Liver (tissue), 9 donors: ENCODE results near the gene EARS2. TPM values are rescaled to one million over a fixed set of nuclear protein-coding genes. Genes with fewer than 3 reads are reported as not detected.

ENCODE experiments used
- DNase-seq: peaks from one replicate; pipeline ENCODE4 v3.0.0-alpha.2; 2017; ENCODE audit warnings: low spot score
- H3K27ac ChIP-seq, 2 donors: one replicate each; pipeline ENCODE4 v1.7.0; 2013; ENCODE audit warnings: inconsistent platforms in 2 of 2, low read length in 2 of 2, control low read depth in 1 of 2, low read depth in 1 of 2, mild to moderate bottlenecking in 1 of 2
- H3K27me3 ChIP-seq, 4 donors: one replicate each; pipeline versions ENCODE4 v1.6.1 to v1.7.0; 2013; ENCODE audit warnings: low read length in 3 of 4, inconsistent platforms in 1 of 4, mild to moderate bottlenecking in 1 of 4, moderate library complexity in 1 of 4; ENCODE audit not compliant: control insufficient read depth in 4 of 4, insufficient read depth in 4 of 4
- H3K36me3 ChIP-seq, 4 donors: one replicate each; pipeline versions ENCODE4 v1.6.1 to v1.7.0; 2013; ENCODE audit warnings: low read length in 3 of 4, mild to moderate bottlenecking in 3 of 4, low read depth in 1 of 4, moderate library complexity in 1 of 4; ENCODE audit not compliant: control insufficient read depth in 4 of 4, insufficient read depth in 3 of 4
- H3K4me1 ChIP-seq, 4 donors: one replicate each; pipeline versions ENCODE4 v1.6.1 to v1.7.0; 2013; ENCODE audit warnings: low read length in 3 of 4, mild to moderate bottlenecking in 3 of 4, moderate library complexity in 1 of 4; ENCODE audit not compliant: control insufficient read depth in 4 of 4, insufficient read depth in 4 of 4
- H3K4me3 ChIP-seq, 3 donors: one replicate each; pipeline versions ENCODE4 v1.6.1 to v1.7.0; 2013; ENCODE audit warnings: low read length in 3 of 3, control low read depth in 1 of 3, low read depth in 1 of 3, mild to moderate bottlenecking in 1 of 3
- H3K9ac ChIP-seq, 2 donors: one replicate each; pipeline ENCODE4 v1.7.0; 2013; ENCODE audit warnings: low read length in 2 of 2, mild to moderate bottlenecking in 2 of 2, moderate library complexity in 2 of 2, control low read depth in 1 of 2, low read depth in 1 of 2
- H3K9me3 ChIP-seq, 4 donors: one replicate each; pipeline versions ENCODE4 v1.6.1 to v1.7.0; 2013; ENCODE audit warnings: low read length in 3 of 4; ENCODE audit not compliant: control insufficient read depth in 4 of 4
- EGR1 ChIP-seq, 2 donors: IDR thresholded peaks; 2 replicates each; pipeline ENCODE4 v1.6.1; 2016 to 2018; ENCODE audit warnings: antibody characterized with exemption in 2 of 2, low read depth in 2 of 2
- FOXA2 ChIP-seq: IDR thresholded peaks from 2 replicates; pipeline ENCODE4 v1.6.1; 2016; ENCODE audit warnings: antibody characterized with exemption
- GABPA ChIP-seq, 2 donors: IDR thresholded peaks in 1 of 2; conservative IDR thresholded peaks in 1 of 2; 2 replicates each; pipeline ENCODE4 v1.6.1; 2016; ENCODE audit warnings: antibody characterized with exemption in 2 of 2, mild to moderate bottlenecking in 1 of 2, moderate library complexity in 1 of 2
- JUND ChIP-seq, 2 donors: IDR thresholded peaks; 2 replicates each; pipeline ENCODE4 v1.6.1; 2016; ENCODE audit warnings: antibody characterized with exemption in 2 of 2
- MAX ChIP-seq: IDR thresholded peaks from 2 replicates; pipeline ENCODE4 v1.6.1; 2016; ENCODE audit warnings: antibody characterized with exemption
- NR2F2 ChIP-seq: IDR thresholded peaks from 2 replicates; pipeline ENCODE4 v1.6.1; 2016; ENCODE audit warnings: antibody characterized with exemption
- REST ChIP-seq: IDR thresholded peaks from 2 replicates; pipeline ENCODE4 v1.6.1; 2016; ENCODE audit warnings: antibody characterized with exemption, mild to moderate bottlenecking
- RXRA ChIP-seq, 2 donors: IDR thresholded peaks; 2 replicates each; pipeline ENCODE4 v1.6.1; 2017 to 2018; ENCODE audit warnings: antibody characterized with exemption in 2 of 2, mild to moderate bottlenecking in 1 of 2
- SP1 ChIP-seq: IDR thresholded peaks from 2 replicates; pipeline ENCODE4 v1.6.1; 2018; ENCODE audit warnings: antibody characterized with exemption, mild to moderate bottlenecking
- TAF1 ChIP-seq: conservative IDR thresholded peaks from 2 replicates; pipeline ENCODE4 v1.6.1; 2016; ENCODE audit warnings: antibody characterized with exemption, mild to moderate bottlenecking
- YY1 ChIP-seq: IDR thresholded peaks from 2 replicates; pipeline ENCODE4 v1.6.1; 2016; ENCODE audit warnings: antibody characterized with exemption, mild to moderate bottlenecking
- ZBTB33 ChIP-seq: IDR thresholded peaks from 2 replicates; pipeline ENCODE4 v1.6.1; 2016; ENCODE audit warnings: antibody characterized with exemption
- WGBS: extraction: QIAGEN DNeasy Blood & Tissue Kit; methylation state at CpG from one replicate; pipeline ENCODE4 v1.1.7; 2013; 5-methylcytosine and 5-hydroxymethylcytosine counted together
- polyA plus RNA-seq, 2 donors: library from polyadenylated mRNA; stranded (reverse) in 1 of 2; unstranded in 1 of 2; fragments of 200-250 nt in 1 of 2; fragments of >200 nt in 1 of 2; fragmentation: Nextera tagmentation in 1 of 2; extraction: Ambion mirVana in 1 of 2; gene quantifications; one replicate each; pipeline versions ENCODE4 v1.2.1 to v1.2.3, GENCODE V29; 2013 to 2015
- total RNA-seq, 2 donors: library from RNA; depleted of rRNA; stranded (reverse); fragments of >200 nt; gene quantifications; one replicate each; pipeline ENCODE4 v1.2.3, GENCODE V29; 2014
- TF ChIP-seq, protein P1 (sequence below): IDR thresholded peaks from 2 replicates; pipeline ENCODE4 v1.6.1; 2016; ENCODE audit warnings: antibody characterized with exemption
- donor health status: healthy.
- donor health status: healthy.
- donor health status: healthy.
- donor health status: healthy.
- donor health status: healthy.

The EARS2 gene
- total and polyA plus RNA-seq, 4 donors: 11.6 to 31.0 (median 19.6) TPM

- H3K36me3 ChIP-seq: peaks cover 0 to 2% (median 0%) of the 10 kb centered on the region in 4 donors
- H3K9me3 ChIP-seq: no peaks in the 10 kb centered on the region
- peak overlapping the region in 1 of 2 donors; percentile 72 for H3K27ac ChIP-seq
- peaks cover 16 to 35% (median 26%) of the 10 kb centered on the region in 4 donors for H3K4me1 ChIP-seq
- TF ChIP-seq ZBTB33 (no peak), MAX (no peak), GABPA (IDR thresholded peaks at IDR 0.05 in 1 of 2, conservative IDR thresholded peaks at IDR 0.05 in 1 of 2) (no peak), REST (no peak), FOXA2 (no peak), RXRA (IDR thresholded peaks at IDR 0.05) (no peak), JUND (IDR thresholded peaks at IDR 0.05) (no peak), NR2F2 (no peak), SP1 (no peak), YY1 (no peak), TAF1 (no peak)
- TF ChIP-seq, protein P1, sequence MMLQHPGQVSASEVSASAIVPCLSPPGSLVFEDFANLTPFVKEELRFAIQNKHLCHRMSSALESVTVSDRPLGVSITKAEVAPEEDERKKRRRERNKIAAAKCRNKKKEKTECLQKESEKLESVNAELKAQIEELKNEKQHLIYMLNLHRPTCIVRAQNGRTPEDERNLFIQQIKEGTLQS: no peak
- no peaks in the 10 kb centered on the region for H3K27me3 ChIP-seq
- 95% methylated on average over 9 of the region's 9 CpGs for WGBS
- H3K4me3 ChIP-seq: no peak overlapping the region
- no peak for DNase-seq
- no peak overlapping the region for H3K9ac ChIP-seq
These were observed 51.9 kb downstream of the EARS2 start for GRCh38 chr16:23505180-23505665.

- TF ChIP-seq RXRA (IDR thresholded peaks at IDR 0.05) (peak in 1 of 2 donors; percentile 11), JUND (IDR thresholded peaks at IDR 0.05) (peak in 1 of 2 donors; percentile 26), YY1 (no peak), EGR1 (IDR thresholded peaks at IDR 0.05; ENCODE audit: low read depth in 2 of 2) (no peak)
- H3K27me3 ChIP-seq: no peaks in the 10 kb centered on the region
- WGBS: 58% methylated on average over 13 of the region's 13 CpGs
- no peak overlapping the region for H3K4me3 ChIP-seq
- DNase-seq: no peak
- H3K9ac ChIP-seq: no peak overlapping the region
- peaks cover 16 to 33% (median 25%) of the 10 kb centered on the region in 4 donors for H3K4me1 ChIP-seq
- H3K36me3 ChIP-seq: peaks cover 0 to 2% (median 0%) of the 10 kb centered on the region in 4 donors
- H3K27ac ChIP-seq: peak overlapping the region in 1 of 2 donors; percentile 72
- H3K9me3 ChIP-seq: no peaks in the 10 kb centered on the region
These were observed 52.5 kb downstream of the EARS2 start for GRCh38 chr16:23504453-23505179.
